ENCODE results near the gene C17orf67.

Gene C17orf67

GRCh38 chr17:56806949-56807348 is 26.8 kb downstream of the C17orf67 start:
- peak overlapping the region; percentile 82; the same call in 1 of the 2 replicates for H3K27ac ChIP-seq
- CTCF ChIA-PET: no interaction called here
- POLR2A ChIA-PET (ENCODE audit: low non-redundant PET): no interaction called here
- no peak for TF ChIP-seq CTCF (conservative IDR thresholded peaks at IDR 0.05; ENCODE audit: low read depth)
- no peak for DNase-seq (ENCODE audit: low spot score)

GRCh38 chr17:56804454-56804853 is 29.3 kb downstream of the C17orf67 start:
- H3K27ac ChIP-seq: no peak overlapping the region
- TF ChIP-seq CTCF (conservative IDR thresholded peaks at IDR 0.05; ENCODE audit: low read depth): no peak
- no peak for DNase-seq (ENCODE audit: low spot score)
- POLR2A ChIA-PET (ENCODE audit: low non-redundant PET): no interaction called here
- CTCF ChIA-PET: no interaction called here

- POLR2A ChIA-PET (ENCODE audit: low non-redundant PET): no interaction called here
- no peak for TF ChIP-seq CTCF (conservative IDR thresholded peaks at IDR 0.05; ENCODE audit: low read depth)
- no peak overlapping the region for H3K27ac ChIP-seq
- no peak for DNase-seq (ENCODE audit: low spot score)
- CTCF ChIA-PET: no interaction called here
These were observed 30.6 kb downstream of the C17orf67 start for GRCh38 chr17:56803071-56803470.

- no peak overlapping the region for H3K27ac ChIP-seq
- ChIA-PET POLR2A (ENCODE audit: low non-redundant PET) (no interaction called here), CTCF (no interaction called here)
- TF ChIP-seq CTCF (conservative IDR thresholded peaks at IDR 0.05; ENCODE audit: low read depth): no peak
- no peak for DNase-seq (ENCODE audit: low spot score)
These were observed 32.1 kb downstream of the C17orf67 start for GRCh38 chr17:56801459-56802178.

GRCh38 chr17:56798916-56799315 is 34.8 kb downstream of the C17orf67 start:
- CTCF ChIA-PET: interaction anchor here (0.6 kb wide), 1 partner anchor 13 kb away, joined by 3 read pairs; no protein-coding TSS in a partner anchor
- POLR2A ChIA-PET (ENCODE audit: low non-redundant PET): no interaction called here
- no peak for TF ChIP-seq CTCF (conservative IDR thresholded peaks at IDR 0.05; ENCODE audit: low read depth)
- no peak for DNase-seq (ENCODE audit: low spot score)
- no peak overlapping the region for H3K27ac ChIP-seq

GRCh38 chr17:56796536-56796935 is 37.2 kb downstream of the C17orf67 start:
- ChIA-PET CTCF (interaction anchor here (1.1 kb wide), 1 partner anchor 16 kb away, joined by 3 read pairs; no protein-coding TSS in a partner anchor), POLR2A (ENCODE audit: low non-redundant PET) (no interaction called here)
- TF ChIP-seq CTCF (conservative IDR thresholded peaks at IDR 0.05; ENCODE audit: low read depth): no peak
- H3K27ac ChIP-seq: no peak overlapping the region
- DNase-seq (ENCODE audit: low spot score): no peak
